Pancreas (tissue), 10 donors: ENCODE data around the gene TCTN3. TPM values are rescaled to one million over a fixed set of nuclear protein-coding genes. Genes with fewer than 3 reads are reported as not detected.
"Not testable (repeated sequence)": the region's sequence is repeated elsewhere in the genome, so short reads cannot be mapped to it uniquely, and the experiment has no call there.

ENCODE experiments used
- ATAC-seq, 4 donors: fragments of 200-7000 bp; cut with Tn5 transposase; one replicate each; pipeline versions ENCODE4 v1.8.0 to v1.9.1; 2020; ENCODE audit warnings: mild to moderate bottlenecking in 4 of 4, moderate library complexity in 4 of 4
- DNase-seq, 6 donors: peaks; one replicate each; pipeline ENCODE4 v3.0.0-alpha.2; 2020
- FAIRE-seq: peaks from 2 replicates; lab custom pipeline; 2012; peaks lifted over from hg19 to GRCh38; lab: Jason Lieb, UNC
- H3K27ac ChIP-seq, 4 donors: fragments of 200-600 bp; sonication (generic); 1 replicate in 3 of 4; 2 replicates in 1 of 4; pipeline versions ENCODE4 v1.5.0 to v1.8.0; 2020
- H3K27me3 ChIP-seq, 4 donors: fragments of 200-600 bp; one replicate each; pipeline ENCODE4 v1.8.0; 2021
- H3K36me3 ChIP-seq, 3 donors: fragments of 200-600 bp; sonication (generic) in 1 of 3; one replicate each; pipeline versions ENCODE4 v1.5.0 to v1.8.0; 2020 to 2021
- H3K4me1 ChIP-seq, 3 donors: fragments of 200-600 bp; one replicate each; pipeline ENCODE4 v1.8.0; 2021
- H3K4me3 ChIP-seq, 4 donors: fragments of 200-600 bp; sonication (generic) in 2 of 4; one replicate each; pipeline versions ENCODE4 v1.5.0 to v1.8.0; 2020 to 2021
- H3K9me3 ChIP-seq, 4 donors: fragments of 200-600 bp; one replicate each; pipeline ENCODE4 v1.8.0; 2021
- CTCF ChIP-seq, 4 donors: fragments of 200-600 bp; sonication (generic) in 3 of 4; IDR thresholded peaks; one replicate each; pipeline versions ENCODE4 v1.5.0 to v1.8.0; 2021; ENCODE audit warnings: antibody characterized with exemption in 4 of 4
- WGBS, 2 donors: extraction: QIAGEN DNeasy Blood & Tissue Kit; methylation state at CpG; one replicate each; pipeline ENCODE4 v1.1.7; 2013; 5-methylcytosine and 5-hydroxymethylcytosine counted together
- intact Hi-C, 3 donors: fragments of 100-400 bp; cut with DNase I; formaldehyde crosslinking; loops; one replicate each; pipeline versions ENCODE4 v1.11.1 to v1.14.2; 2022
- polyA plus RNA-seq, 2 donors: library from polyadenylated mRNA; stranded (reverse); fragments of 200-250 nt; gene quantifications; one replicate each; pipeline ENCODE4 v1.2.3, GENCODE V29; 2013
- total RNA-seq, 6 donors: library from RNA; stranded (reverse); fragmentation: NEBNext Ultra II Directional in 4 of 6; extraction: Animal tissue kit (Norgen Biotek cat#: 25700) in 4 of 6; gene quantifications; one replicate each; pipeline versions ENCODE4 v1.2.1 to v1.2.4, GENCODE V29; 2021 to 2023
- donor health status: healthy with polysubstance abuse.
- donor health status: DM: no; HTN: no; CAD: no; lungs with moderate emphysema.
- donor health status: DM: no; HTN: no; CAD: no.
- donor health status: control.
- donor health status: control.
- donor health status: Bipolar disorder and iron deficiency.
- donor health status: DM: yes; HTN: yes; CAD: no.
- donor health status: DM: no; HTN: no; CAD: no.
- donor health status: DM: no; HTN: no; CAD: no.
- donor health status: DM: yes; HTN: yes; CAD: no.

Gene TCTN3
- total and polyA plus RNA-seq, 8 donors = 8.1 to 25.5 (median 16.0) TPM

- Histone ChIP-seq H3K27me3 (no peaks in the 10 kb centered on the region), H3K9me3 (no peaks in the 10 kb centered on the region), H3K27ac (no peak overlapping the region), H3K4me1 (peaks cover 0 to 15% (median 0%) of the 10 kb centered on the region in 3 donors), H3K36me3 (peaks cover 4 to 43% (median 5%) of the 10 kb centered on the region in 3 donors), H3K4me3 (no peak overlapping the region)
- ATAC-seq = no peak
- intact Hi-C loops = no loop called here
- no peak for TF ChIP-seq CTCF (IDR thresholded peaks at IDR 0.05)
- 53 to 56% methylated on average over 2 of the region's 2 CpGs for WGBS, 2 donors
- no peak for DNase-seq
- no peak for FAIRE-seq
Observed at GRCh38 chr10:95688648-95689047, 5.1 kb downstream of the TCTN3 start.

GRCh38 chr10:95683966-95684365, 9.8 kb downstream of the TCTN3 start:
- FAIRE-seq (no peak), DNase-seq (no peak), ATAC-seq (no peak)
- Histone ChIP-seq H3K27me3 (no peaks in the 10 kb centered on the region), H3K4me1 (no peaks in the 10 kb centered on the region), H3K36me3 (peaks cover 4 to 50% (median 20%) of the 10 kb centered on the region in 3 donors), H3K9me3 (no peaks in the 10 kb centered on the region), H3K27ac (no peak overlapping the region), H3K4me3 (no peak overlapping the region)
- no peak for TF ChIP-seq CTCF (IDR thresholded peaks at IDR 0.05)
- intact Hi-C loops = no loop called here

- Histone ChIP-seq H3K27me3 (no peaks in the 10 kb centered on the region), H3K4me3 (no peak overlapping the region), H3K4me1 (peaks cover 0 to 6% (median 0%) of the 10 kb centered on the region in 3 donors), H3K27ac (no peak overlapping the region), H3K9me3 (no peaks in the 10 kb centered on the region), H3K36me3 (peaks cover 0 to 3% (median 0%) of the 10 kb centered on the region in 3 donors)
- FAIRE-seq = no peak
- intact Hi-C loops = no loop called here
- DNase-seq = no peak
- ATAC-seq = peak; percentile 51 to 89 (median 76)
- 12 to 21% methylated on average over 1 of the region's 1 CpG for WGBS, 2 donors
- no peak for TF ChIP-seq CTCF (IDR thresholded peaks at IDR 0.05)
Observed at GRCh38 chr10:95675403-95676116, 18.2 kb downstream of the TCTN3 start.

- FAIRE-seq = no peak
Observed at GRCh38 chr10:95674643-95675042, 19.1 kb downstream of the TCTN3 start.

GRCh38 chr10:95672641-95673040, 21.1 kb downstream of the TCTN3 start:
- FAIRE-seq, intact Hi-C loops: not testable (repeated sequence)

More at GRCh38 chr10:95674643-95675042, 19.1 kb downstream of the TCTN3 start:
- Histone ChIP-seq H3K9me3 (no peaks in the 10 kb centered on the region), H3K4me3 (no peak overlapping the region), H3K36me3 (peaks cover 0 to 3% (median 0%) of the 10 kb centered on the region in 3 donors), H3K27me3 (no peaks in the 10 kb centered on the region), H3K27ac (no peak overlapping the region), H3K4me1 (peaks cover 0 to 6% (median 0%) of the 10 kb centered on the region in 3 donors)
- no peak for TF ChIP-seq CTCF (IDR thresholded peaks at IDR 0.05)
- 97 to 98% methylated on average over 1 of the region's 1 CpG for WGBS, 2 donors
- no peak for DNase-seq
- intact Hi-C loops = no loop called here
- no peak for ATAC-seq

More at GRCh38 chr10:95672641-95673040, 21.1 kb downstream of the TCTN3 start:
- H3K4me1 ChIP-seq, H3K4me3 ChIP-seq, ATAC-seq, H3K9me3 ChIP-seq, H3K36me3 ChIP-seq, H3K27me3 ChIP-seq, H3K27ac ChIP-seq, DNase-seq: not testable (repeated sequence)
- 97 to 98% methylated on average over 7 of the region's 7 CpGs for WGBS, 2 donors
